ENCODE data around the gene DNAAF1. TPM values are rescaled to one million over a fixed set of nuclear protein-coding genes. Genes with fewer than 3 reads are reported as not detected.

The DNAAF1 gene
- total and polyA plus RNA-seq, 2 of the 4 experiments (the other 2 are of a cell fraction): 0.05 TPM; not detected in 1

DNA sequence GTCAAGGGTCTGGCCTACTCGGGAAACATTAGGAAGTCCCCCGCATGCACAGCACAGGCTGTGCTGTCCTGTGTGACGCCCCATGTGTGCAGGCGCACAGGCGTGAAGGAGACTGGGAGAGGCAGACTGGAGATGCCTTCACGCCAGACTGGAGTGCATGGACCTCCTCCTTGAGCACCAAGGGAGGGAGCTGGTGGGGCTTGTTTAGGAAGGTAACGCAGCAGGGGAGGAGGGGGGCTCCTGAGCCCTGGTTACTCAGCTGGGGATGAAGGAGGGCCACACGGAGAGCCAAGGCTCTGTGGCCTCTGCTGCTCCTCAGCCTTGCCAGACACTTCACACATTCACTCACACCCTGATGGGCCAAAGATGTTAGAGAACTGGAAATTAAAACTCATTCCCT, 7.8 kb upstream of the DNAAF1 start:
- H3K27ac ChIP-seq (ENCODE audit: insufficient read depth, low read length): no peak overlapping the region

More for the DNA sequence above, 7.8 kb upstream of the DNAAF1 start:
- ChIA-PET CTCF (interaction anchor here (0.9 kb wide), 1 partner anchor 58 kb away, joined by 3 read pairs; no protein-coding TSS in a partner anchor), POLR2A (ENCODE audit: unreplicated experiment) (no interaction called here)
- ATAC-seq (ENCODE audit: low read depth) (no peak), DNase-seq (no peak)
- dilution Hi-C loops (cut with HindIII; ENCODE audit: low sequenced_read_pairs, unreplicated experiment) (no loop called here), intact Hi-C loops (cut with micrococcal nuclease) (no loop called here), in situ Hi-C loops (cut with MboI; ENCODE audit: low sequenced_read_pairs) (no loop called here)
- Histone ChIP-seq H4K5ac (ENCODE audit: low read depth, low read length) (no peak overlapping the region), H4K8ac (ENCODE audit: low read depth in 2 of 2, low read length in 2 of 2) (no peak overlapping the region), H3K56ac (ENCODE audit: extremely low read depth, insufficient read depth, low read length) (no peak overlapping the region), H2AK9ac (replicated peaks; ENCODE audit: low read depth, low read length, poor library complexity) (no peak overlapping the region), H2AFZ (replicated peaks; ENCODE audit: low read length, poor library complexity) (no peak overlapping the region), H4K91ac (ENCODE audit: insufficient read depth, low read depth, low read length) (no peak overlapping the region), H3K4me1 (ENCODE audit: control insufficient read depth, insufficient read depth, low read length) (peaks cover 25% of the 10 kb centered on the region), H3K9me1 (ENCODE audit: insufficient read depth, low read length) (peaks cover 20% of the 10 kb centered on the region), H3K23ac (ENCODE audit: low read depth, low read length) (no peak overlapping the region), H3K4me3 (ENCODE audit: insufficient read depth, low read depth, low read length) (no peak overlapping the region), H4K20me1 (ENCODE audit: insufficient read depth, low read length) (peaks cover 21% of the 10 kb centered on the region; the same call in 1 of the 2 replicates), H2BK120ac (ENCODE audit: low read depth, low read length) (no peak overlapping the region), H3K79me1 (ENCODE audit: low read depth in 1 of 2, low read length in 2 of 2) (peaks cover 25 to 63% of the 10 kb centered on the region in 2 experiments), H2BK5ac (ENCODE audit: low read depth, low read length, poor library complexity, severe bottlenecking) (no peak overlapping the region), H3K9me3 (ENCODE audit: control insufficient read depth, insufficient read depth, low read length) (no peaks in the 10 kb centered on the region), H3K36me3 (ENCODE audit: control insufficient read depth, insufficient read depth, low read length) (no peaks in the 10 kb centered on the region), H3K4me2 (ENCODE audit: low read depth, low read length) (no peak overlapping the region), H3K27me3 (ENCODE audit: control insufficient read depth, insufficient read depth, low read length) (no peaks in the 10 kb centered on the region), H2AK5ac (ENCODE audit: low read depth, low read length) (no peak overlapping the region; the same call in 1 of the 2 replicates), H3K18ac (ENCODE audit: low read depth, low read length) (no peak overlapping the region), H3K4ac (ENCODE audit: low read depth, low read length) (no peak overlapping the region), H2BK15ac (ENCODE audit: low read depth, low read length) (no peak overlapping the region), H2BK20ac (ENCODE audit: low read depth, low read length) (no peak overlapping the region), H3K9ac (ENCODE audit: low read depth, low read length) (no peak overlapping the region), H3K14ac (replicated peaks; ENCODE audit: low read depth, low read length) (no peak overlapping the region)
- no TSS peak for BruUV-seq (replicated peaks)
- whole genome bisulfite sequencing, 2 experiments (ENCODE audit: extremely low coverage in 2 of 2, insufficient read length in 1 of 2): 90% methylated on average over 5 of the region's 8 CpGs; no CpG with 5 or more reads in 1 of the 2 experiments
- TF ChIP-seq USF2 (IDR thresholded peaks at IDR 0.05; ENCODE audit: low read depth, low read length) (no peak), SMC3 (IDR thresholded peaks at IDR 0.05; ENCODE audit: low read depth, low read length) (no peak), RAD21 (IDR thresholded peaks at IDR 0.05; ENCODE audit: low read length) (no peak), ELK1 (IDR thresholded peaks at IDR 0.05; ENCODE audit: borderline replicate concordance, low read depth, low read length) (no peak), MAFK (IDR thresholded peaks at IDR 0.05; ENCODE audit: low read depth, low read length) (no peak), MAZ (IDR thresholded peaks at IDR 0.05; ENCODE audit: borderline replicate concordance, low read depth, low read length) (no peak), MXI1 (IDR thresholded peaks at IDR 0.05; ENCODE audit: borderline replicate concordance, low read depth, low read length) (no peak), RCOR1 (IDR thresholded peaks at IDR 0.05; ENCODE audit: insufficient replicate concordance, low read length) (no peak)
